HUES6 (cell line): Measurements from ENCODE around the gene NGF.

Experiments used
- H3K27ac ChIP-seq: 2 replicates; pipeline ENCODE4 v1.7.0; 2013; ENCODE audit warnings: low read depth, mild to moderate bottlenecking, low read length, inconsistent platforms
- H3K27me3 ChIP-seq: 2 replicates; pipeline ENCODE4 v1.6.1; 2013; ENCODE audit warnings: low read length; ENCODE audit not compliant: control insufficient read depth, insufficient read depth
- H3K36me3 ChIP-seq: 2 replicates; pipeline ENCODE4 v1.6.1; 2013; ENCODE audit warnings: low read length; ENCODE audit not compliant: control insufficient read depth, insufficient read depth
- H3K4me1 ChIP-seq: 2 replicates; pipeline ENCODE4 v1.6.1; 2013; ENCODE audit warnings: low read length; ENCODE audit not compliant: control insufficient read depth, insufficient read depth
- H3K4me3 ChIP-seq: 2 replicates; pipeline ENCODE4 v1.5.1; 2013; ENCODE audit warnings: low read depth, low read length
- H3K9ac ChIP-seq: one replicate; pipeline ENCODE4 v1.6.1; 2013; ENCODE audit warnings: mild to moderate bottlenecking, low read length
- H3K9me3 ChIP-seq: 2 replicates; pipeline ENCODE4 v1.6.1; 2013; ENCODE audit warnings: low read depth, low read length; ENCODE audit not compliant: control insufficient read depth, insufficient read depth

NGF gene

GRCh38 chr1:115278211-115278610, 59.8 kb downstream of the NGF start:
- Histone ChIP-seq H3K36me3 (no peaks in the 10 kb centered on the region), H3K27me3 (no peaks in the 10 kb centered on the region)

DNA sequence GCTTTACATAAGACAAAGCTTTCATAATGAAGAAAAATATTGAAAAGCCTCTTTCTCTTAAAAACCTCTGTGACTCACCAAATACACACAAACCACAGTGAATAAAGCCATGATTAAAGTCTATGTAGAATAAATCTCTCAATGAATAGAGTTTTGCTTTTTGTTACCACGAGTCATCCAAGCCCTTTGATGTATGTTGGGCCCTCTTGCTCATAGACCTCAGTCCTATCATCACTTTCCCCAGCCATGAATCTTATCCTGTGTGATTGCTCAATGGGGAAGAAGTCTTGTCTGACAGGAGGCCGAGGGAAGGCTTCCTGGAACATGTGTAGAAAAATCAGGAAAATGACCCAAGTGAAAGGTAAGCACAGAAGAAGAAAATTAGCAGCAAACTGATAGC, 60.8 kb downstream of the NGF start:
- Histone ChIP-seq H3K9ac (no peak overlapping the region), H3K27ac (no peak overlapping the region), H3K4me1 (no peaks in the 10 kb centered on the region), H3K4me3 (no peak overlapping the region), H3K9me3 (peaks cover 10% of the 10 kb centered on the region), H3K27me3 (no peaks in the 10 kb centered on the region), H3K36me3 (no peaks in the 10 kb centered on the region)

More at GRCh38 chr1:115278211-115278610, 59.8 kb downstream of the NGF start:
- Histone ChIP-seq H3K4me1 (no peaks in the 10 kb centered on the region), H3K4me3 (no peak overlapping the region), H3K9ac (no peak overlapping the region), H3K27ac (no peak overlapping the region), H3K9me3 (peaks cover 10% of the 10 kb centered on the region)

DNA sequence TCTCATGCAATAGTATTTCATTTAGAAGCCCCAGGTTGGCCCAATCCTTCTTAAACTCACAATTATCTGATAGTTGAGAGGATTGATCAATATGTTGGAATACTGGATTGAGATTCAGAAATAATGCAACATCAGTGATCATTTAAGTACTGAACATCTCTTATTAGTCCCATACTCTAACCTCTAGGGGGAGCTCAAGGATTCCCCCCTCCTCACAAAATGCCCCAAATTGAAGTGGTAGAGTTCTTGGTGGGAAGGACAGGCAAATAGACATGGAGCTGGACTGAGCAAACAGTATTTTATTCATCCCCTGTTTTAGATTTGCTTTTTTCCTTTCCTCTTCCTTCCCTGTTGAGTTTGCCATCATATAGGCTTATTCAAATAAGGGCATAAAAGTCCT, 62.8 kb downstream of the NGF start:
- Histone ChIP-seq H3K27ac (no peak overlapping the region), H3K4me1 (no peaks in the 10 kb centered on the region), H3K9ac (no peak overlapping the region), H3K9me3 (peaks cover 10% of the 10 kb centered on the region), H3K4me3 (no peak overlapping the region), H3K36me3 (no peaks in the 10 kb centered on the region), H3K27me3 (no peaks in the 10 kb centered on the region)

DNA sequence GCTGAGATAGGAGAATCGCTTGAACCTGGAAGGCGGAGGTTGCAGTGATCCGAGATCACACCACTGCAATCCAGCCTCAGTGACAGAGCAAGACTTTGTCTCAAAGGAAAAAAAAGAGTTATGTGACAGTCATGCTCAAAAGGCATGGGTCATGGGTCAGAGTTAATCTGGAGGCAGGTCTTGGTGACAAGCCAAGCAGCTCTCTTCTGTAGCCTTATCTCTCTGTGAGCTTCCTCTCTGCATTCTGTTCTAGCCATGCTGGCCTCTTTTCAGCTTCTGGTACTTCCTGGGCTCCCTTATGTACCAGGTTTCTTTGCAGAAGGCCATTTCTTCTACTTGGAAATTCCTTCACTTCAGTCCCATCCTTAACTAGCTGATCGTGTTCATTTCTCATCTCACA, 63.6 kb downstream of the NGF start:
- Histone ChIP-seq H3K27me3 (no peaks in the 10 kb centered on the region), H3K27ac (no peak overlapping the region), H3K9ac (no peak overlapping the region), H3K36me3 (no peaks in the 10 kb centered on the region), H3K4me3 (no peak overlapping the region), H3K4me1 (no peaks in the 10 kb centered on the region), H3K9me3 (peaks cover 10% of the 10 kb centered on the region)

DNA sequence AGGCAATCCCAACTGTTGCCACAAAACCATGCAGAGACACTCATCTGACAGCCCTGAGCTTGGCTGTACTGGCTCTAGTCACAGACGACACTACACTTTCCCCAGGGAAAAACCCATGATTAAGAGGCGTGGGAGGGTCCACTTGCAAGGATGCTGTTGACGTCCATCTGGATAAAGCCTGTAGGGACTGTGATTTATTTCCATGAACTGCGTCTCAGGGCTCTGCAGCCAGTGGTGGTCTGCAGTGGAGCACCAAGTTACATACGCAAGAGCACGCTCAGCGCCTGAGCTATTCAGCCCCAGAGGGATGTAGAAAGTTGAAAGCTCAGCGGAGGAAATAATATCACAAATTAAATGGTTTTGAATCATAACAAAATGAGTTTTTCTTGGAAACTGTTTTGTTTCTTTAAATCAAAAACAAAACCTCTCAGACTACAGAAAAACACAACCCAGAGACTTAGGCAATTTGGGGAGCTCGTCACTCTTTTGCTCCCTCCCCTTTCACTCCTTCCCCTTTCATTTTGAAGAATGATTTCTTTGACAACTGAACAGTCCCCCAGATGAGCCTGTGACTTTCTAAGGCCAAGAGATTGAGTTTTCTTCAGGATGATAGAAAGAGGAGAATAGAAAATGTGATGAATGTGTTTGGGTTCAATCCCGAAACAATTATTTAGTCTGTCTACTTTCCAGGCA, 71.2 kb downstream of the NGF start:
- Histone ChIP-seq H3K4me1 (no peaks in the 10 kb centered on the region), H3K27me3 (no peaks in the 10 kb centered on the region), H3K9ac (no peak overlapping the region), H3K27ac (no peak overlapping the region), H3K4me3 (no peak overlapping the region), H3K9me3 (no peaks in the 10 kb centered on the region), H3K36me3 (no peaks in the 10 kb centered on the region)

GRCh38 chr1:115265099-115265498, 73.0 kb downstream of the NGF start:
- Histone ChIP-seq H3K27me3 (no peaks in the 10 kb centered on the region), H3K4me1 (no peaks in the 10 kb centered on the region), H3K36me3 (no peaks in the 10 kb centered on the region), H3K4me3 (no peak overlapping the region), H3K27ac (no peak overlapping the region), H3K9ac (no peak overlapping the region), H3K9me3 (no peaks in the 10 kb centered on the region)

- no peak overlapping the region for H3K27ac ChIP-seq
- no peaks in the 10 kb centered on the region for H3K36me3 ChIP-seq
- no peaks in the 10 kb centered on the region for H3K4me1 ChIP-seq
- no peak overlapping the region for H3K4me3 ChIP-seq
- H3K9ac ChIP-seq = no peak overlapping the region
- H3K9me3 ChIP-seq = peaks cover 13% of the 10 kb centered on the region
- H3K27me3 ChIP-seq = no peaks in the 10 kb centered on the region
Observed at GRCh38 chr1:115262886-115263285, 75.2 kb downstream of the NGF start.

GRCh38 chr1:115261496-115261895, 76.6 kb downstream of the NGF start:
- Histone ChIP-seq H3K4me1 (no peaks in the 10 kb centered on the region), H3K9ac (no peak overlapping the region), H3K27ac (no peak overlapping the region), H3K4me3 (no peak overlapping the region), H3K36me3 (no peaks in the 10 kb centered on the region), H3K27me3 (no peaks in the 10 kb centered on the region), H3K9me3 (peaks cover 16% of the 10 kb centered on the region)

- no peaks in the 10 kb centered on the region for H3K27me3 ChIP-seq
- H3K9me3 ChIP-seq = peaks cover 16% of the 10 kb centered on the region
- no peaks in the 10 kb centered on the region for H3K4me1 ChIP-seq
- no peak overlapping the region for H3K27ac ChIP-seq
- H3K36me3 ChIP-seq = no peaks in the 10 kb centered on the region
- H3K4me3 ChIP-seq = no peak overlapping the region
- no peak overlapping the region for H3K9ac ChIP-seq
Observed at GRCh38 chr1:115258302-115258866, 79.7 kb downstream of the NGF start.

DNA sequence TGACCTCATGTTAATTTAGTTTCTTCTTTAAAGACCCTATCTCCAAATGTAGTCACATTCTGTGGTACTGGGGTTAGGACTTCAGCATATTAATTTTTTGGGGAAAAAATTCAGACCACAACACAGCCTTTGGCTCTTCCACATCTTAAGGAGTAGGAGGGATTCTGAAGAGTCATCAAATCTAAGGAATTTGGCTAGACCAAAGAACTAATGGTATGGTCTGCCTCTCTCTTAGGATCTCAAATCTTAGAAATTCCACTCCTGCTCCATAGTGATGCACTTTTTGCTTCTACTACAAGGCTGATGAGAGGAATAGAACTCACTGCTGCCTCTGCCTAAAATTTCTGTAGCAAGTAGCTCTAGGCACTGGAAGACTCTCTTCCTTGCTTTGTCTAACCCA, 80.5 kb downstream of the NGF start:
- Histone ChIP-seq H3K9ac (no peak overlapping the region), H3K27ac (no peak overlapping the region), H3K36me3 (no peaks in the 10 kb centered on the region), H3K9me3 (peaks cover 16% of the 10 kb centered on the region), H3K4me3 (no peak overlapping the region), H3K27me3 (no peaks in the 10 kb centered on the region), H3K4me1 (no peaks in the 10 kb centered on the region)

GRCh38 chr1:115255154-115255553, 82.9 kb downstream of the NGF start:
- H3K36me3 ChIP-seq = no peaks in the 10 kb centered on the region
- no peak overlapping the region for H3K4me3 ChIP-seq
- no peak overlapping the region for H3K27ac ChIP-seq
- H3K27me3 ChIP-seq = no peaks in the 10 kb centered on the region
- no peaks in the 10 kb centered on the region for H3K4me1 ChIP-seq
- H3K9me3 ChIP-seq = peaks cover 16% of the 10 kb centered on the region
- no peak overlapping the region for H3K9ac ChIP-seq
